Thoracic aorta endothelial cell (primary cell): ENCODE results near the gene NSA2. TPM values are rescaled to one million over a fixed set of nuclear protein-coding genes. Genes with fewer than 3 reads are reported as not detected.

Source experiments
- small RNA-seq: library from RNA; depleted of rRNA; stranded (forward); fragments of <200 nt; gene quantifications from one replicate; pipeline ENCODE3, GENCODE V24; 2012
- total RNA-seq: library from RNA; depleted of rRNA; stranded (reverse); fragments of >200 nt; gene quantifications from 2 replicates; pipeline ENCODE4 v1.2.3, GENCODE V29; 2012

NSA2 gene
- total RNA-seq = 105 and 203 TPM in 2 replicates

DNA sequence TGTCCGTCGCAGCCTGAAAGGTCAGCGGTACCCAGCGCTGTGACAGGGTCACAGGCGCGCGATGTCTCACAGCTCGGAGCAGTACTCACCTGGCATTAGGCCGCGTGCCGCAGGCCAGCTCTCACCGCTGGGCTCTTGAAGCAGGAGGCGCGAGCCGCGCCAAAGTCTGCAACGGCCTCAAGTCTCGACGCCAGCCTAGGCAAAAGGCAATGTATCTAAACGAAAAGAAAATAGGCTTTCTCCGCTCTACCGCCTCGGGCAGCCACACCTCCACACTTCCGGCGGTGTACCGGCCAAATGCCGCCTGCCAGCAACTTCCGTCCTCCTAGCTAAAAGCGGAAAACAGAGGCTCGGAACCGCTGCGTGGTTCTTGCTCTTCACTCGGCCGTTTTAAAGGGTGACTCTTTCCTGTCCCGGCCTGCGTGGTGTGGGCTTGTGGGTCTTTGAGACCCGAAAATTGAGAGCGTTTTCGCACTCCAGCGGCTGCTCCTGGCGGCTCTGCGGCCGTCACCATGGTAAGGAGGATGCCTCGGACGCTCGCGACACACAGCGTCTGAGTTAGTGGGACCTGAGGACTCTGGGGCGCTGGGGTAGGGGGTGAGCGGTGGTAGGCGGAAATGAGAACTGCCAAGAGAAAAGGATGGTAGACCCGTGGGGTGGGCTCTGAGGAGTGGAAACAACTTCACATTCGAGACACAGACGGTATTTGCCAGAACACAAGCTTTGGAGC lies at the start of gene NSA2, which contains the start of gene GFM2:
NSA2 (plus strand) TSS at position 401 of the 730 bp plus-strand sequence; CDS start at position 513, 112 bp downstream.
GFM2 (minus strand) TSS at position 269 of the 730 bp plus-strand sequence. CDS start 3,375 bp downstream, outside the sequence.

Small RNA genes lying within 50 kb of the gene (small RNA-seq; reads per million reads assigned to genes)
- not detected for gene RNU6-658P

Other genes with a start within 250 kb of the NSA2 start
- 64.3 and 128 TPM in 2 replicates for gene ENC1, start 126.5 kb upstream of the NSA2 start, total RNA-seq
- 139 and 155 TPM in 2 replicates for gene HEXB, start 82.0 kb upstream of the NSA2 start, total RNA-seq
- gene GFM2, start 132 bp upstream of the NSA2 start, total RNA-seq = 55.7 and 59.4 TPM in 2 replicates
- gene FAM169A, start 99.1 kb downstream of the NSA2 start, total RNA-seq = 0.27 and 2.7 TPM in 2 replicates